Hematopoietic multipotent progenitor cell (in vitro differentiated cells): ENCODE results near the gene NFU1. TPM values are rescaled to one million over a fixed set of nuclear protein-coding genes. Genes with fewer than 3 reads are reported as not detected.
A peak's percentile ranks its signal among the peaks of the same experiment; 100 is the strongest.

Experiments used
- DNase-seq, 3 donors: peaks; one replicate each; pipeline ENCODE4 v3.0.0-alpha.2; 2011 to 2015; ENCODE audit warnings: low read depth in 2 of 3, low spot score in 2 of 3
- total RNA-seq: library from RNA; depleted of rRNA; stranded (reverse); fragments of >200 nt; gene quantifications from one replicate; pipeline ENCODE4 v1.2.3, GENCODE V29; 2012

Gene NFU1
- total RNA-seq: 21.3 TPM

DNA sequence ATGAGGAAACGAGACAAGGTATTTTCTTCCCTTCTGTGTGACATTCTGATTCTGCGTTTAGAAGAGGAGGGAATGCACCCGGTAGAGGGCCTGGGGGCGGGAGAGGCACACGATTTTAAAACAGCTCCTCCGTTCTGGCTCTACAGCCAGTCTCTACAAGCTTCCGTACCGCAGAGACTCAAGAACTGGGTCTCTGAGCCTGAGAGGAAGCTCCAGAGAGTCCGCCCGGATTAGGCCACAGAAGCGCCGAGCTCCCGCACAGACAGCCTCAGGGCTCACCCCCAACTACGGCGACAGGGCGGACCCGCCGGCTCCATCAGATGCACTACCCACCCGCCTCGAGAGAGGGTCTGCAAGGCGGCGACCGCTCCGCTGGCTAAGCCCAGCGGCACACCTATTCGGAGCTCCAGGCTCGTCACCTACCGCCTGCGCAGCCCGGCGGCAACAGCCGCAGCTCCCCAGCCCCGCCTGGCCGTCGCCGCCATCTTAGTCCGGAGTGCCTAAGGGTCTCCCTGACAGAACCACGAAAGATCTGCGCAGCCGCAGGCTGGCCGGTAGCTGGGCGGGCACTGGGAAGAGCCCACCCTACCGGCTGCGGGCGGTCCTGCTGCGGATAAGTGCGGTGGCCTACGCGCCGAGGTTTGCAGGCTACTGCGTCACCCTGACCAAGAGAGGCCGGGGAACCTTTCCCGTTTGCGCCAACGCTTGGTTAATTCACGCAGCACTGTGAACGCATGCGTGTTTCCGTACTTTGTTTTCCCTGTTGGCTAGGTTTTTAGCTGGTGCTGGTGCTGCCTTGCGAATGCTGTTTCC is at the start of gene NFU1:
Gene NFU1 (minus strand): TSS at position 498 of the 813 bp plus-strand sequence. CDS start 13 bp downstream, at position 485.
- peak; percentile 79 to 96 (median 95) for DNase-seq

GRCh38 chr2:69483696-69484095 is 46.5 kb upstream of the NFU1 start:
- no peak for DNase-seq

DNA sequence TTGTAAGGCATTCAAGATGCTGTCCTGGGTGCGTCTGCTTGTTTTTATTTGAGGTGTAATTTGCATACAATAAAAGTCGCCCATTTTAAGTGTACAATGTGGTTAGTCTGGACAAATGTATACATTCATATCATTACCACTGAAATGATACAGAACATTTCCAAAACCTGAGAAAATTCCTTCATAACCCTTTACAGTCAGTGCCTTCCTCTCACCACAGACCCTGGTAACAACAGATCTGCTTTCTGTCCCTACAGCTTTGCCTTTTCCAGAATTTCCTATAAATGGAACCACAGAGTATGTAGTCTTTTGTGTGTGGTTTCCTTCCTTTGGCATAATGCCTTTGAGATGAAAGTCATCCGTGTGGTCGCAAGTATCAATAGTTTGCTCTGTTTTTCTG is 45.8 kb upstream of the NFU1 start:
- DNase-seq: no peak

DNA sequence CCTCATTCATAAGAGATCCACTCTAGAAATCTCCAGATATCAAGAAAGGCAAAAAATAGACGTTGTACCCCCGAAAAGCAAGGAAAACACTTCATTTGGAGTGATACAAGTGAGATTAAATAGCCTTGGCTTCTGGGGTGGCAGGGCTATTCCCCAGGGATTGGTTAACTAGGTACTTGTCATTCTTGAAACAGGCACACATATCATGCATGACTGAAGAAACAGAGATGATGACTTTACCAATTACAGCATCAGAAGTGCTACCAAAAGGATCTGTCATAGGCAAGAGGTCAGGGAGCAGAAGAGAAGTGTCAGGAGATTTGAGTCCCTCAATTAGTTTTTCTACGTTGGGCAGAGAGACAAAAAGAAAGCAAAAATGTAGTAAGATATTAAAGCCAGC is 45.2 kb upstream of the NFU1 start:
- no peak for DNase-seq

GRCh38 chr2:69481421-69481820 is 44.2 kb upstream of the NFU1 start:
- DNase-seq: no peak

- DNase-seq: no peak
Measured at GRCh38 chr2:69477627-69478026, 40.4 kb upstream of the NFU1 start.

DNA sequence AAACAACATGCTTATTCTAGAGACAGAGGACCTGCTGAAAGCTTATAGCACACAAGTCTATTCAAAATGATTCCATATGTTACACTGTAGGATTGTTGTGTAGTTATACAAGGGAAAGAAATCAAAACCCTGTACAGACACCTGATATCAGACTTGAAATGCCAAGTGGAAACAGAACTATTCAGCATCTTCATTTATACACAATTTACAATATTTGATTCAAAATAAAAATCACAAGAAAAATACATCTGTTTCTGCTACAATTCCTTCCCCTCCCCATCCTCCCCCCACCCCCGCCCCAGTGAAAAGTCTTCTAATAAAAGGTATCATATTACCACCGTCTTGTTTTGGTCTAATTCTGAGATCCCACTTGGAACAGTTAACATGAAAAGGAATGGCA is 37.5 kb upstream of the NFU1 start:
- DNase-seq: no peak

DNA sequence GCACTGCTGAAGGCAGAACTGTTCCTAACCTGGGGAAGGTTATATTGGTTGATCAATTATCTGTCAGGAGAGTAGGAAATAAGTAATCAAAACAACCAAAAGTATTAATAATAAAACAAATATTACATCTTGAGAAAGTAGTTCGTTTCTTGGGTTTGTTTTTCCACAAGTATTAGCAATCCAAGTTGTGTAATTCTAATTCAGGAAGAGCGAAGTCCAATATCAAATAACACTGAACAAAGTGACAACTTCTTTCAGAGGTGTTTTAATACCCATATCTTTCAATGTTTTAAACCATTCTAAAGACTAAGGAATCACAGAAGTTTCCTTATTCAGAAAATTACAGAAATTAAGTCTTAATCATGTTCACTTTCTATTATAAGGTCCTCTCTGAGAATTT is 34.6 kb upstream of the NFU1 start:
- no peak for DNase-seq

DNA sequence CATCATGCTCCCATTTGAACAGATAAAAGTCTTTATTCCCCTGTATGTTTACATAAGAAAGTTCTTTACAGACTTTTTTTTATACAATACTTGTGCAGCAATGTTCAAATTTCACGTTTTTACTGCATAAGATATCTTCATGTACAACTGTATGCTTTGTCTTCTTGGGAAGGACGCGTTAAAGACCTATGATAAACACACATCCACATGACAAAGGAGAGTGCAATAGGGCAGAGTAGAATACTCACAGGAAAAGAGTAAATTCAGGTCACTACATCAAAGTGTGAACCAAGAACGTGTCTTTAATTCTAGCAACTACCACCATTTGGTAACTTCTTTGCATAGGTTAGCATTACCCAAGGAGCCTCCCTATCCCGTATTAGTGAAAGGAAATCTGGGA is 33.7 kb upstream of the NFU1 start:
- DNase-seq: no peak

DNA sequence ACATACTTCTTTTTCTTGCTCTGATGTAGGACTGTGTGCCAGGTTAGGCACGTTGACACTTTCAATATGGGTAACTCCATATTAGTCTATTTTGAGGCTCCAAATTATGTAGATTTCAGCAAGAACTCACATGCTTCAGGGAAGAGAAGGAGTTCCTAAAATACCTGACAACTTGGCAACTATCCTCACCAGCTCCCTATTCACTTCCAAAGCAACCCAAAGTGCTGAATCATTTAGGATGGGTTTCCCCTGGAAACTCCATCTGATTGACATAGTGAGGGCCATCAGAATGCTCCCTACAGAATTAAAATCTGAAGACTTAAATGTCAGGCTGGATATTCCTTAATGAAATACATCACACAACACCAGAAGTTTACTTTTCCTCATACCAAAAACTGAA is 32.5 kb upstream of the NFU1 start:
- no peak for DNase-seq

DNA sequence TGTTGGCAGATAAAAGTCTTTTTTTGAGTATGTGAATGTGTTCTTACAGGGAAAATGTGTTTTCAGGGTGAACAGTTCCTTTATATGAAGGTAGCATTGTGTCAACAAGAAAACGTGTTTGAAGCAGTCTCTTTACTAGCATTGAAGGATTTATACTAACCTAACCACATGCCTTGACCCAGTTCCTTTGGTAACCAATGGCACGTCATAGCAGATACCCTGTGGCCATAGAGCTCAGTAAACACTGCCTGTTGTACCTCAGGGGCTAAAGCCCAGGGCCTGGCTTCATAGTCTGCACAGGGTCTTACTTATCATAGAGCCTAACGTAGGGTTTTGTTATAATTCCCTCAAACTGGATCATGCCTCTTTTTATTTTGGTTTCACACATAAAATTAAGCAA is 32.1 kb upstream of the NFU1 start:
- DNase-seq: no peak

DNA sequence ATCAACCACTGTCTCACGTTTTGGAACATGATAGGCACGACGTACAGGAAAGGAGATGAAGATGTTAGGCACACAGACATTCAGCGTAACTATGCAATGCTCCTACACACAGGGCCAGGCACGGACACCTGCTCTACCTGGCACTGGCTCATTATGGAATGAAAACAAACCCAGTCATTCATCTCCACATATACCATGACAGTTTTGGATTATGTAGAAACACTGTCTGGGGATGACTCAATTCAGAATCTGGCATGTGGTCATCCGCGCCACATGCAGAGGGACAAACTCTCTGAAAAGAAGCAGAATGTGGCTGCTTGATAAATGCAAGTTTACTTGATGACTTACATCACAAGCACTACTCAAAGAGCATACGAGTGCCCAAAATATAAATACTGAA is 29.5 kb upstream of the NFU1 start:
- DNase-seq: no peak

DNA sequence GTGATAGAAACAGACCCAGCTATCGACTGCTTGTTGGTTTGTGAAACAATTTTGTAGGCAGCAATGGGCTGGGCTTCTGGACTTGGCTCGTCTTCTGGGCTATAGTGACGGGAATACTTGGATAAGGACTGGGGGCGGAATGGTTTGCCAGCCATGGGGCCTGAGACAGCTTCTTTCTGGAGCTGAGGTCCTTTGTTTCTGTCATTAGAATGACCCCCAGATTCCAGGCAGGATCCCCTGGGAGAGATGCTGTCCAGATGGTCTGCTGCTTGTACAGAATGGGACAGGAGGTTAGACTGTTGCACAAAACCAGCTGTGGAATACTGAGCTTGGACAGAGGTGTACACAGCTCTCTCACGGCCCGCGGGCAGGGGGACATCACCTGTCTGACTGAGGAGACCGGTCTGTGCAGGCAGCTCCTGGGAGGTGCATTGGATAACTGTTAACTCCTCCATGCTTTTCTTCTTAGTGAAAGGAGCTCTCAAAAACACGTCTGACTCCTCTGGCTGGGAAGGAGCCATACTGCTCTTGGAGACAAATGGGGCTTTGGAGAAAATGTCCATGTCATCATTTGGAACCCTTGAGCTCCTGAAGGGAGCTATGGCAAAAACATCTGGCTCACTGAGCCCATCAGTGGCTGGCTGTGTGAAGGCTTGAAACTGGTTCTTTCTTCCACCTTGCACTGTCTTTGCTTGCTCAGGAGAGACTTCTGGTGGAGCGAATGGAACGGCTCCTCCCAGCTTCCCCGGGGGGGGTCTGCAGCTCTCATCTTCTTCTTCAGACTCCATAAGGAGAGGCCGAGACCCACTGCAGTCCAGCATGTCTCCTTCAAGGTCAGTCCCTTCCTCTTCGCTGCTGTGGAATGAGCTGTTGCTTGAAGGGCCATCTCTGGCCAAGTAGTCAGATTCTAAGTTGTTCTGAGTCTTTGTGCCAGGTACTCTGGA is 28.6 kb upstream of the NFU1 start:
- no peak for DNase-seq

GRCh38 chr2:69464575-69464974 is 27.3 kb upstream of the NFU1 start:
- DNase-seq: no peak

DNA sequence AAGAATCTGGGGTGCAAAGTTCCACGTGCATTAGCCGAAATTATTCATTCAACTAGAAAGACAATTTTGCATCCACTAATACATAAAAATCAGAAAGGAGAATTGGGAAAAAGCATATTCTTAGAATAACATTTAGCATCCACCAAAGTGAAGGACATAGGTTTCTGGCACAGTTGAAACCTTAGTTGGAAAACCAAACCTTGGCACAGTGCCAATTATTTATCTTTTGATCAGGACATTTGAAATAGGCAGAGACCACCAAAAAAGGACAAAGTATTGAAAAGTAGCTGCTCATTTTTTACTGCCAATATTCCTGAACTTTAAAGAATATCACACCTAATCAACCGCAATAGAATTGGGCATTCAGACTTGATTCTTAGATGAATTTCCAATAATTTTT is 25.5 kb upstream of the NFU1 start:
- no peak for DNase-seq

- DNase-seq: no peak
Measured at GRCh38 chr2:69461404-69461803, 24.2 kb upstream of the NFU1 start.

- DNase-seq: no peak
Measured at GRCh38 chr2:69459936-69460335, 22.7 kb upstream of the NFU1 start.

DNA sequence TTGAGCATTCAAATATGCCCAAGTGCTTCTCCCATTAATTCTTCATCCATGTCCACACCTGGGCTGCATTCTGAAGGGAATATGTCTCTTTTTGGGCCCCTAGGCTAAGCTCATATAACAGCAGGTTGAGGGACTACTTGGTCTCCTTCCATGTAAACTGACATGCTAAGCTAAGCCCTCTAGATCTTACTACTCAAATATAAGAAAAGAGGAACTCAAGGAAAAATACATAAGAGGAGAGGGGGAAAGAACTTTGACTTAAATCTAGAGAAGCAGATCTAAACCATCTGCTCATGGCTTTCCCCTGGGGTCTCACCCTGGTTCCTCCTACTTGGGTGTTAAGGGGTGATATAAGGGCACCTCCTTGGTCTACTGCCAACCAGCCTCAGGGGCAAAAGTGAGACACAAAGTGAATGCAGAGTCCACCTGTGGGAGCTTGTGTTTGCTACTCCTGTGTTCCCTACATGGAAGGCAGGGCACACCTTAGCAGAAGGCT is 19.8 kb upstream of the NFU1 start:
- DNase-seq: peak in 1 of 3 donors; percentile 41

DNA sequence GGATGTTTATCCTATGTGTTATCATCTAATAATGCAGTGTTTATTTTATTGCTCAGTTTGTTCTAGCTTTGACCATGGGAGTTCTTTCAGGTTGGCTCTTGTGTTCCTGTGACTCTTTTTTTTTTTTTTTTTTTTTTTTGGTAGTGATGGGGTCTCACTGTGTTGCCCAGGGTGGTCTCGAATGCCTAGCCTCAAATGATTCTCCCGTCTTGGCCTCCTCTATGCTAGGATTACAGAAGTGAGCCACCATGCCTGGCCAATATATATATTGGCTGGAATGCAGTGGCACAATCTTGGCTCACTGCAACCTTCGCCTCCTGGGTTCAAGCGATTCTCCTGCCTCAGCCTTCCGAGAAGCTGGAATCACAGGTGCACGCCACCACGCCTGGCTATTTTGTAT is 18.9 kb upstream of the NFU1 start:
- DNase-seq: no peak

DNA sequence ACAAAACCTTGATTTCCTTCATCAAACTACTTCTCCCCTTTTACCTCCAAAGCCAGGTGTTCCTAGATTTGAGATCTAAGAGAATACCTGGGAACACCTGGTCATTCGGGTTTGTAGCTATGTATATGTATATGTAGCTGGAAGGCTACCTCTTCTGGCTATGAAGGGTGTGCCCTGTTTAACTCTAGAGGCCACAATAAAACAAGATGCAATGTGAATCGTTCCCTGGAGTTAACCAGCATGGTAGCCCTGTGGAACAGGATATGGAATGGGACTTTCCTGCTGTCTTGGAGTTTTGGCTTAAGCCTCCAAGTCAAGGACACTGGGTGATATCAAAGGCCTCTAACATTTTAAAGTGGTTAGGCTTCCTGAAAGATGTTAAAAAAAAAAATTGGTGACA is 17.7 kb upstream of the NFU1 start:
- no peak for DNase-seq

GRCh38 chr2:69453475-69454129 is 16.4 kb upstream of the NFU1 start:
- DNase-seq: no peak
